Esophagus muscularis mucosa (tissue), 4 donors: Measurements from ENCODE around the gene DNAJC21. TPM values are rescaled to one million over a fixed set of nuclear protein-coding genes. Genes with fewer than 3 reads are reported as not detected.

ENCODE experiments used
- DNase-seq: peaks from one replicate; pipeline ENCODE4 v3.0.0-alpha.2; 2017; ENCODE audit errors: extremely low spot score
- H3K27ac ChIP-seq, 4 donors: fragments of 200-600 bp; sonication (generic); replicated peaks in 1 of 4; 1 replicate in 3 of 4; 2 replicates in 1 of 4; pipeline ENCODE4 v1.5.1; 2016 to 2019; ENCODE audit warnings: mild to moderate bottlenecking in 1 of 4
- H3K27me3 ChIP-seq, 4 donors: fragments of 200-600 bp; sonication (generic); one replicate each; pipeline versions ENCODE4 v1.5.1 to v1.6.0; 2016 to 2019
- H3K36me3 ChIP-seq, 4 donors: fragments of 200-600 bp; sonication (generic); one replicate each; pipeline ENCODE4 v1.5.1; 2016 to 2019
- H3K4me1 ChIP-seq, 4 donors: fragments of 200-600 bp; sonication (generic); one replicate each; pipeline ENCODE4 v1.5.1; 2016 to 2019
- H3K4me3 ChIP-seq, 4 donors: fragments of 200-600 bp; sonication (generic); 1 replicate in 2 of 4; 2 replicates in 2 of 4; pipeline ENCODE4 v1.5.1; 2016 to 2019; ENCODE audit warnings: mild to moderate bottlenecking in 4 of 4, moderate library complexity in 1 of 4
- H3K9me3 ChIP-seq, 4 donors: fragments of 200-600 bp; sonication (generic); 1 replicate in 3 of 4; 2 replicates in 1 of 4; pipeline ENCODE4 v1.5.1; 2016 to 2019
- EP300 ChIP-seq: sonication (generic); formaldehyde crosslinking; IDR thresholded peaks from one replicate; pipeline ENCODE4 v1.6.1; 2017; ENCODE audit warnings: antibody characterized with exemption
- POLR2A ChIP-seq: fragments of 450-650 bp; IDR thresholded peaks from one replicate; pipeline ENCODE4 v1.6.1; 2017; ENCODE audit warnings: antibody characterized with exemption, moderate library complexity, mild to moderate bottlenecking, low read depth
- POLR2AphosphoS5 ChIP-seq, 2 donors: sonication (generic); formaldehyde crosslinking; IDR thresholded peaks; one replicate each; pipeline ENCODE4 v1.6.1; 2017; ENCODE audit warnings: antibody characterized with exemption in 2 of 2
- WGBS: methylation state at CpG from one replicate; pipeline ENCODE4 v1.1.5; 2018; 5-methylcytosine and 5-hydroxymethylcytosine counted together
- intact Hi-C: fragments of 100-400 bp; cut with DNase I; formaldehyde crosslinking; loops from one replicate; pipeline ENCODE4 v1.15.1; 2023
- total RNA-seq, 4 donors: library from RNA; depleted of rRNA; stranded (reverse); fragments of >200 nt; gene quantifications; one replicate each; pipeline versions ENCODE4 v1.1.0 to v1.2.1, GENCODE V29; 2016
- TF ChIP-seq, protein P1 (sequence below), 3 experiments: fragments of 200-600 bp in 2 of 3; fragments of 450-650 bp in 1 of 3; sonication (generic) in 2 of 3; IDR thresholded peaks; one replicate each; pipeline ENCODE4 v1.5.1; 2017 to 2019; ENCODE audit warnings: antibody characterized with exemption in 3 of 3, mild to moderate bottlenecking in 2 of 3, moderate library complexity in 1 of 3

Gene DNAJC21
- total RNA-seq, 4 donors from 2014 or later: 54.5 to 85.6 (median 61.5) TPM

DNA sequence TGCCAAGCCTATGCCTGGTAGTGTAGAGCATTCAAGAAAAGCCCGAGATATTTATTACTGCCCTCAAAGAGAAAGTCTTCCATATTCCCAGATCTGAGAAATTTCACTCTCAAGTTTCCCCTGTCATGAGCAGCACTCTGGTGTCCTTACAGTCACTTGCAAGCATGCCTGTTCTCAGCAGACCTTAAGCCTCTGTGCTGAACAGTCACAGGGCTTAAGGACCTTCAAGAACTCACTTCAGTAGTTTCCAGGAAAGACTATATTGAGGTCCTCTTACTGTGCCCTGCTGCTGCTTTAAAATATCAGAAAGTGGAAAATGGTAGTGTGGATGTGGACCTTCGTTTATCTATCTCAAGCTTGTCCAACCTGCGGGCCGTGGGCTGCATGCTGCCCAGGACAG, 53.5 kb downstream of the DNAJC21 start:
- TF ChIP-seq, protein P1, sequence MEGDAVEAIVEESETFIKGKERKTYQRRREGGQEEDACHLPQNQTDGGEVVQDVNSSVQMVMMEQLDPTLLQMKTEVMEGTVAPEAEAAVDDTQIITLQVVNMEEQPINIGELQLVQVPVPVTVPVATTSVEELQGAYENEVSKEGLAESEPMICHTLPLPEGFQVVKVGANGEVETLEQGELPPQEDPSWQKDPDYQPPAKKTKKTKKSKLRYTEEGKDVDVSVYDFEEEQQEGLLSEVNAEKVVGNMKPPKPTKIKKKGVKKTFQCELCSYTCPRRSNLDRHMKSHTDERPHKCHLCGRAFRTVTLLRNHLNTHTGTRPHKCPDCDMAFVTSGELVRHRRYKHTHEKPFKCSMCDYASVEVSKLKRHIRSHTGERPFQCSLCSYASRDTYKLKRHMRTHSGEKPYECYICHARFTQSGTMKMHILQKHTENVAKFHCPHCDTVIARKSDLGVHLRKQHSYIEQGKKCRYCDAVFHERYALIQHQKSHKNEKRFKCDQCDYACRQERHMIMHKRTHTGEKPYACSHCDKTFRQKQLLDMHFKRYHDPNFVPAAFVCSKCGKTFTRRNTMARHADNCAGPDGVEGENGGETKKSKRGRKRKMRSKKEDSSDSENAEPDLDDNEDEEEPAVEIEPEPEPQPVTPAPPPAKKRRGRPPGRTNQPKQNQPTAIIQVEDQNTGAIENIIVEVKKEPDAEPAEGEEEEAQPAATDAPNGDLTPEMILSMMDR (IDR thresholded peaks at IDR 0.05): no peak
- Histone ChIP-seq H3K9me3 (peaks cover 0 to 26% (median 10%) of the 10 kb centered on the region in 4 donors), H3K27ac (no peak overlapping the region), H3K36me3 (no peaks in the 10 kb centered on the region), H3K27me3 (no peaks in the 10 kb centered on the region), H3K4me3 (no peak overlapping the region), H3K4me1 (no peaks in the 10 kb centered on the region)
- DNase-seq: no peak
- WGBS: 83% methylated on average over 4 of the region's 4 CpGs
- intact Hi-C loops: no loop called here

DNA sequence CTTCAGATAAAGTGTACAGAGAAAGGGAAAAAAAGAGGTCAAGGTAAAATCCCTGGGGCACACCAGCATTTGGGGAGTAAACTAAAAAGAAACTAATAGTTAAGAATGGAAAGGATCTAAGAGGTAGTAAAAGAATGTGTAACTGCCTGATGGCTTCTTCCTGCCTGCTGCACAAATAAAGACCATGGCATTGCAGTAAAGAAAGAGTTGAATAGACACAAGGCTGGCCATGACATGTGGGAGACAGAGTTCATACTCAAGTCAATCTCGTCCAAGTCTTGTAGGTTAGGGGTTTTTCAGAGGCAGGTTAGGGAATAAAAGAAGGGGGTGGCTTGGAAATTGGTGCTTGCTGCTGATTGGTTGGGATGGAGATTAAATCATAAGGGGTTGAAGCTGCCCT, 57.6 kb downstream of the DNAJC21 start:
- WGBS: 91% methylated on average over 1 of the region's 1 CpG
- TF ChIP-seq POLR2A (no peak), EP300 (no peak), POLR2AphosphoS5 (IDR thresholded peaks at IDR 0.05) (no peak)
- TF ChIP-seq, protein P1 (IDR thresholded peaks at IDR 0.05): no peak
- intact Hi-C loops: no loop called here
- Histone ChIP-seq H3K4me1 (no peaks in the 10 kb centered on the region), H3K36me3 (no peaks in the 10 kb centered on the region), H3K27ac (no peak overlapping the region), H3K4me3 (no peak overlapping the region), H3K9me3 (peaks cover 0 to 26% (median 10%) of the 10 kb centered on the region in 4 donors), H3K27me3 (peaks cover 0 to 3% (median 0%) of the 10 kb centered on the region in 4 donors)
- DNase-seq: no peak

DNA sequence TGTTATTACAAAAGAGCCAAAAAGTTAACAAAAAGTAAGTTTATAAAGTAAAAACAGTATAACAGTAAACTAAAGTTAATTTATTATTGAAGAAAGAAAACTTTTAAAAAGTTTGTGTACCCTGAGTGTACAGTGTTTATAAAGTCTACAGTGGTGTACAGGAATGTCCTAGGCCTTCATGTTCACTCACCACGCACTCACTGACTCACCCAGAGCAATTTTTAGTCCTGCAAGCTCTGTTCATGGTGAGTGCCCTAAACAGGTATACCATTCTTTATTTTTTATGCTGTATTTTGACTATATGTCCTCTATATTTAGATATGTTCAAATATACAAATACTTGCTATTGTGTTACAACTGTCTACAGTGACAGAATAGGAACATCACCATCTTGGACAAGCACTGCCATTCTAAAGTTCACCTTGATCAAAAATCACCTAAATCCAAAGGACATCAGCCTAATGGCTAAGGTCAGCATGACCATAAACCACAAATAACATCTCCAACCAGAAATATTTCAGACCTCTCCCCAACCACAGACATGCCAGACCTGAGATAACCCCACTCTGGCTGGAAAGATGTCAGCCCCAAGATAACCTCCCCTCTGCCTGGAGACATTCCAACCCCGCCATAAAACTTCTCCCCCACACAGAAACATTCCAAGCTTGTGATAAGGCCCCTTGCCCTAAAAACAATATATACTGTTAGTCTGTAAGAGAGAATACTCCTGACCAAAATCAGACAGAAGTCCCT, 62.3 kb downstream of the DNAJC21 start:
- peaks cover 0 to 3% (median 0%) of the 10 kb centered on the region in 4 donors for H3K27me3 ChIP-seq
- intact Hi-C loops: no loop called here

DNA sequence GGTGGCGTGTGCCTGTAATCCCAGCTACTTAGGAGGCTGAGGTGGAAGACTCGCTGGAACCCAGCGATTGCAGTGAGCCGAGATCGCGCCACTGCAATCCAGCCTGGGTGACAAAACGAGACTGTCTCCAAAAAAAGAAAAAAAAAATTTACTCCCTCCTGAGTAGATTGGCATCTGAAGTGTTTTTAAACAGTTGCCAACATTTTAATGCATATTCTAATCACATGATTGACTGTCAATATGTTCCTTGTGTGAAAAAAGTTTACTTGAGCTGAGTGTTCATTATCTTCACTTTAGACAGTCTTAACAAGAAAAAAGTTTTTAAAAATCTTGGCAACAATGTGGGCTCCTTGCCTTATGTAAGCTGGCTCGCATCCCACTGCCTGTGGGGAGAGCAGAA, 64.6 kb downstream of the DNAJC21 start:
- Histone ChIP-seq H3K9me3 (no peaks in the 10 kb centered on the region), H3K36me3 (no peaks in the 10 kb centered on the region), H3K27me3 (no peaks in the 10 kb centered on the region), H3K27ac (no peak overlapping the region), H3K4me3 (no peak overlapping the region), H3K4me1 (no peaks in the 10 kb centered on the region)
- intact Hi-C loops: no loop called here
- TF ChIP-seq, protein P1 (IDR thresholded peaks at IDR 0.05): no peak
- no peak for DNase-seq
- 87% methylated on average over 8 of the region's 8 CpGs for WGBS

More for the DNA sequence above, 62.3 kb downstream of the DNAJC21 start:
- no peak for DNase-seq
- Histone ChIP-seq H3K4me1 (no peaks in the 10 kb centered on the region), H3K27ac (no peak overlapping the region), H3K4me3 (no peak overlapping the region), H3K36me3 (no peaks in the 10 kb centered on the region), H3K9me3 (peaks cover 0 to 9% (median 5%) of the 10 kb centered on the region in 4 donors)
- WGBS: 80% methylated on average over 2 of the region's 2 CpGs
- TF ChIP-seq, protein P1 (IDR thresholded peaks at IDR 0.05): no peak
- TF ChIP-seq POLR2AphosphoS5 (IDR thresholded peaks at IDR 0.05) (no peak), EP300 (no peak), POLR2A (no peak)

DNA sequence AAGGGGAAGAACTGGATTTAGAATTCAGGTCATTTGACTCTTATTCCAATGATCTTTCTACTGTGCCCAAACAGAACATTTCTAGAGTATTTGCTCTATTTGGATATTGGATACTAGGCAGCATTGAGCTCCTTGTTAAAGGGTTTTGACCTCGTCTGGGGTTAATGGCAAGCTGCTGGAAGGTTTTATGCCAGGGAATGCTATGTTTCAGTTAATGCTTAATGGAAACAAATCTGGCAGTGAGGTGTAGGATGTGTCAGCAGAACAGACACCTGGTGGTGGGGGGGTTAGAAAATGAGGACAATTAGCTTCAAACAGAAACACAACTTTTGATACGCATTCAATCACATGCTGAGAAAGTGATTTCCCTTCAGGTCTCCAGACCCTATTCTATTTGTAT, 66.9 kb downstream of the DNAJC21 start:
- TF ChIP-seq, protein P1 (IDR thresholded peaks at IDR 0.05): no peak
- no peak for TF ChIP-seq EP300
- Histone ChIP-seq H3K9me3 (no peaks in the 10 kb centered on the region), H3K4me3 (no peak overlapping the region), H3K4me1 (no peaks in the 10 kb centered on the region), H3K27ac (no peak overlapping the region), H3K27me3 (no peaks in the 10 kb centered on the region), H3K36me3 (no peaks in the 10 kb centered on the region)
- no peak for DNase-seq
- intact Hi-C loops: loop anchor here (5.0 kb wide), 1 partner anchor 524 kb away; no protein-coding TSS in a partner anchor
- WGBS: 91% methylated on average over 2 of the region's 2 CpGs
